GM18951 (cell line): Measurements from ENCODE around the gene PKD1L1.
"Not testable (repeated sequence)": the region's sequence is repeated elsewhere in the genome, so short reads cannot be mapped to it uniquely, and the experiment has no call there.

Source experiments
- POLR2A ChIP-seq: IDR thresholded peaks from 4 replicates; pipeline ENCODE4 v1.6.1; 2011; ENCODE audit warnings: mild to moderate bottlenecking; ENCODE audit not compliant: insufficient read length, insufficient read depth; ENCODE audit errors: extremely low read depth
- in situ Hi-C: fragments of 300-500 bp; cut with MboI; formaldehyde crosslinking; loops from one replicate; pipeline ENCODE4 v1.12.0; 2022; ENCODE audit warnings: low sequenced_read_pairs, mixed read lengths, inconsistent platforms; ENCODE audit not compliant: unreplicated experiment

The PKD1L1 gene

DNA sequence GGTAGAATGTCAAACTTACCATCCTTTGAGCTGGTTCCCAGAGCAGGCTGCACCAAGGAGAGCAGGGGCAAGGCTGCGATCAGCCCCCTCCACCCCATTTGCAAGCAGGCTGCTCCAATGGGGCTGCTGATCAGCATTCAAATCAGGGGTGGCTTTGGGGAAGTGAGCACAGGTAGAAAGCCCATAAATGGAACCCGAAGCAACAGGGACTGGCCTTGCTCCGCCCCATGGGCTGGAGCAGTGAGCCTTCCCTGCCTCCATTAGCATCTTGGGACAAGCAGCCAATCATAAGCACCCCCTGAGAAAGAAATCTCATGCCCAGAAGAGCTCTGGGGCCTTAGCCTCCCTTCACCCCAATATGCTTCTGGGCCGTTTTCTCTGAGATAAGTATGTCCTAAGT lies 4.0 kb upstream of the PKD1L1 start:
- in situ Hi-C loops: no loop called here
- TF ChIP-seq POLR2A: no peak

DNA sequence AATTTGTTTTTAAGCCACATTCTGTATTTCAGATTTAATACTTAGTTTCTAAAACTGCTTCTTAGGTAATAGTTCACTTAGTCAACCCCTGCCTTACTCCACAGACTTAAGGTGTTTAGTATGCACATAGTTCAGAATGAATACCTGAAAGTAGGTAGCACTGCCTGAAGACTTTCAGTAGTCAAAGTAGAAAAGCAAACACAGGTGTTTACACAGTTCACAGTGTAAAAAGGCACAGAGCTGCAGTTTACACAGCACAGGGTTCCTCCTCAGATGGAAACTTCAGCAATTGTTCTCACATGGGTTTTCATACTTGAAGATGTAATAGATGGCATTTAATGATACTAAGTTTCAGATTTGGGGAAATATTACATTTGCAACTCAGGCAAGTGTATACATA lies 3.1 kb upstream of the PKD1L1 start:
- in situ Hi-C loops: no loop called here
- no peak for TF ChIP-seq POLR2A

DNA sequence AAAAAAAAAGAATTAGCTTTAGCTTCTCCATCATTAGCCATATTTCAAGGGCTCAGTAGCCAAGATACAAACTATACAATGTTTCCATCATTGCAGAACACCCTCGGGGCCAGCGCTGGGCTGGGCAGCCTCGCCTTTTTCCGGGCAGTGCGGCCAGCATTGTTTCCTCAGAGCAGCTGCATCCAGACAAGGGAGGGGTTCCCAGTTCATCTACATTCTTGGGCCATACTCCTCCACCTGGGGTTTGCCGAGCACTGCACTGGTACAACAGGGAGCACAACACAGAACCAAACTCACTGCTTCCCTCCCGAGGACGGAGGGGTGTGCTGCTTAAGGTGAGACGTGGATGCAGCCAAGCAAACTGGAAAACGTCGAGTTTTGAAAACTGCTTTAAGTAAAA lies 2.4 kb upstream of the PKD1L1 start:
- TF ChIP-seq POLR2A: no peak
- in situ Hi-C loops: no loop called here

DNA sequence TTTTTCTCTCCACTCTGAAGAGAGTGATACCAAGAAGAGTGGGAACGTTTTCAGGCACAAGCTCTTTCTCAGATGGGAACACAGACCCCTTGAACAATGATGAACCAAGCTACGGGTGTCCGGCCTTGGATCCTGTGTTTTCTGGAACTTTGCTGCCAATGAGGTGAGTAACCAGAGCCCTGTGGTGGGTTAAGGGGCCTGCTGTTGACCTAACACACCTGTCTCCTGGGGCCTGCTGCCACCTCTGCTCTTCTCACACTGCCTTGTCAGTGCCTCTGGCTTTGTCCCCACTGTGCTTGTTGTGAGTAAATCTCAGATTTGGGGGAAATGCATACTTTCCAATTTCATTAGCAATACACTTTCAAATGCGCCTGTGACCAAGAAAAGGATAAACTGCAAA lies 1.4 kb upstream of the PKD1L1 start:
- TF ChIP-seq POLR2A: no peak
- in situ Hi-C loops: no loop called here

DNA sequence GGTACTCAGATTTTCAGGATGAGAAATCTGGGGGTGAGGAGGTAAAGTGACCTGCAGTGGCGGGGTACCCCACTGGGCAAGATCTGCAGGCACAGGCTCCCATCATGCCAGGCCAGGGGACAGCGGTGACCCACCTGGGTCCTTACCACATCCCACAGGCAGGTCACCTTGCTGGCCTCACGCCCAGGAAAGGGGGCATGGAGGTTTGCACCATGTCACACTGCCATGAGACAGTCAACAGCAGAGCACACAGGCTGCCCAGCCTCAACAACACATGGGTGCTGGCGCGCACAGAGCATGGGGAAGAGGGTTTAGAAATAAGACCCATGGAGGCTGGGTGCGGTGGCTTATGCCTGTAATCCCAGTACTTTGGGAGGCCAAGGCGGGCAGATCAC lies 914 bp downstream of the PKD1L1 start:
- in situ Hi-C loops: no loop called here
- no peak for TF ChIP-seq POLR2A

DNA sequence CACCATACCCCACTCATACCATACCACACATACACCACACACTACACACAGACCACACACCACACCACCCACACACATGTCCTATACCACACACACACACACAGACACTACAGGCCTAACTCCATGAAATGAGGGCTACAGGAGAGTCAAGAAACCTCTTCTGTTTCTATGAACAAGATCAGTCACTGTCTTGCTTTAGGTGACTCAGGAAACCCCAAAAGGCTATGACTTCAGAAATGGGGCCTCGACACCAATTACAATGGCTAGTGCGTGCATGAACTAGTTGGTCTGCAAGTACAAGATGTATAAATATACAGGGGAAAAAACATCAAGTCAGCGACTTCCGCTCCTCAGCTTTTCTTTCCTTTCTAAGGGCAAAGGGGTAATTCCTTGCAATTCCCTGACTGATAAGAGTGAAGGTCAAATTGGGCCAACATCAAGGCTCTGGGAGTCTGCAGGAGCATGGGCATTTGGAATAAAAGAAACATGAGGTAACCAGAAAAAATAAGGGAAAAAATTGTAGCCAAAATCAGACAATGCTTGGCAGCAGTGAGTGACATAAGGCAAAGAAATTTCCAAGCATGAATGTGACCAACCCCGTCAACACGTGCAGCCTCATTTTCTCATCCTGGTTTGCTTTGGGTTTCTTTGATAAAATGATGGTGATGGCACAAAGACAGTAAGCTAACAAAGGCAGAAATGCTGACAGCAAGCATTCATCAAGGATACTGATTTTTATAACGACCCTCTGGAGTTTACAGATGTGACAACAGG lies 1.5 kb downstream of the PKD1L1 start:
- in situ Hi-C loops: no loop called here
- no peak for TF ChIP-seq POLR2A

DNA sequence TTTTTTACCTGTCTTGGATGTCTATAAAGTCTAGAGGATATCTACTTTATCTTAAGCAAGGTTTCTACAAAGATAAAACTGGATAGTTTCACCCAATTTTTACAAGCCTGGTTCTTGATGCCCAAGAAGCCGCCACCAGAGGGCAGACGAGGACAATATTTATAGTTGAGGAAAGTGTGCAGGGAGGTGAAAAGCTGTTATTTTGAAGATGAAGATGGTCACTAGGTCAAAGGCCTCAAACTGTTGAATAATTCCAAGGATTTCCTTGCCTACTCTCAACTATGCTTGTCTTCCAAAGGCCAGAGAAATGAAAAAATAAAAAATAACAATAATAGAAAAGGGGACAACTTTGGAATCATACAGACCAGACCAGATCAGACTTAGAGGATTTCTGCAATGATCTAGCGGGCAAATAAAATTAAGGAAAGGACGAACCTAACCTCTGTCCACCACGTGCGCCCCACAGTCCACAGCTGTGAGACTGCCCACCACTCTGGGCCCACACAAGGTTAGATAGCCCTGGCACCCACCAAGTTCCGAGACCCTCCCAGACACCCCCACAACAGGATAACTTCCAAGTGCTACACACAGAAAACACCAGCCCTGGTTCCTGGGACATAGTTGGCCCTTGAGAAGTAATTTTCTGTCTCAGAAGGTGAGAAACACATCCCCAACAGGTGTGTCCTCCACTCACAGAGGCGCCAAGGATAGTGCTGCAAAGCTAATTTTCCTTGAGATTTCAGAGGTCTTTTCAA lies 2.8 kb downstream of the PKD1L1 start:
- no peak for TF ChIP-seq POLR2A
- in situ Hi-C loops: no loop called here

DNA sequence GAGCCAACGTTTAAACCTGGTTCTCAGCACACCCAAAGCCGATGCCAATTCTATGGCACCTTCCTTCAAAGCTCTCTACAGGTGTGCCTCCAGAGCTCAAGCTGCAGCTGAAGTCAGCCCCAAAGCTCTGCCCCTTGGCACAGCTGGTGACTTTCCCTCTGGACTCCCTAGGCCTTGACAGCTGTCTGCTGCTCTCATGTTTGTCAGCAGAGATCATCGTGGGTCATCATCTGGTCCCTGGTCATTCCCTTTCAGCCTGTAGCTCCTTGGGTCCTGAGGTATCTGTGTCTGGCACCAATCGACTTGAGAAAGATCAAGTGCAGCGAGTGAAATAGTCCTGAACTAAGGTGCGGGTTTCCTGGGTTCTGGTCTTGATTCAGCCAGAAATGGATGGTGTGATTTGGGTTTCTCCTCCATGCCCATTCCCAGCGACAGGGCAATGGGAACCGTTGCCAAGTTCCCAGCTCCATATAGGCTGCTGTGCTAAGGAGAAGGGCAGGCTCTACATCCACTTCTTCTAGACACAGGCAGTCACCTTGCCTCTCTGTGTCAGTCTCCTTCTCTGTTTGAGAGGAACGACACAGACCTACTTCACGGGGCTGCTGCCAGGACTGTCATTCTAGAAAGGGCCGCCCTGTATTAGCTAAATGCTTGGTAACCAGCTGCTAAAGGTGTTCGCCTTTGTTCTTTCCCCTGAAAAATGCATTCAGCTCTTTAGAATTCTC lies 3.6 kb downstream of the PKD1L1 start:
- TF ChIP-seq POLR2A: no peak
- in situ Hi-C loops: no loop called here

DNA sequence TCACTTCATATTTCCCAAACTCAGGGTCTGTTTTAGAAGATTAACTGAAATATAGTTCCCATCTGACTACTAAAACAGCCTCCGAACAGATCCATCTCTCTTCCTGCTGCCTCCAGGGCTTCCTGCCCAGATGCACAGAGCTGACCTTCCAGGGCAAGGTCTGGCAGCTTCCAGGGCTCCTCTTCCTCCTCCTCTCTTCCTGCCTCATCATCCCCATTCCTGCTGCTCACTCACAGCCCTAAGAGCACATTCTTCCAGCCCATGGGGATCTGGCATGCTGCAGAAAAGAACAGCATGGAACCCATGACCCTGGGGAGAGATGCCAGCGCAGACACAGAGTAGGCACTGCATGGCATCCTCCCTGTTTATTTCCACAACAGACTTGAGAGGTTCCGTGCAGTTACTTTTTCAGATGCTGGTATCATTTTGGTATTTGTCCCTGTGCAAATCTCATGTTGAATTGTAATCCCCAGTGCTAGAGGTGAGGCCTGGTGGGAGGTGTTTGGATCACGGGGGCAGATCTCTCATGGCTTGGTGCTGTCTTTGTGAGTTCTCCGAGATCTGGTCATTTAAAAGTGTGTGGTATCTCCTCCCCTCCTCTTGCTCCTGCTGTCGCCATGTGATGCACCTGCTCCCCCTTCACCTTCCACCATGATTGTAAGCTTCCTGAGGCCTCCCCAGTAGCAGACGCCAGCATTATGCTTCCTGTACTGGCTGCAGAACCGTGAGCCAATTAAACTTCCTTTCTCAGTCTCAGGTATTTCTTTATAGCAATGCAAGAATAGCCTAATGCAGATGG lies 4.4 kb downstream of the PKD1L1 start:
- in situ Hi-C loops: no loop called here
- no peak for TF ChIP-seq POLR2A

DNA sequence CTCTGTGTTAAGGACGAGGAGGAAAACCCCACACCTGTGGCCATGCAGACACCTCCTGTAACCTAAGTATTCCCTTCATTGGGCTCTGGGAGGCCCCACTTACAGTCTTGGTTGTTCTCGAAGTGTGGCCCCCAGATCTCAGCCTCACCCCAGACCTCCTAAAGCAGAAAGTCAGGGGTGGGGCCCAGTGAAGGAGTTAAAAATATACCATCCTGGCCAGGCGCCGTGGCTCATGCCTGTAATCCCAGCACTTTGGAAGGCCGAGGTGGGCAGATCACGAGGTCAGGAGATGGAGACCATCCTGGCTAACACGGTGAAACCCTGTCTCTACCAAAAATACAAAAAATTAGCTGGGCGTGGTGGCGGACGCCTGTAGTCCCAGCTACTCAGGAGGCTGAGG lies 5.6 kb downstream of the PKD1L1 start:
- in situ Hi-C loops: not testable (repeated sequence)

DNA sequence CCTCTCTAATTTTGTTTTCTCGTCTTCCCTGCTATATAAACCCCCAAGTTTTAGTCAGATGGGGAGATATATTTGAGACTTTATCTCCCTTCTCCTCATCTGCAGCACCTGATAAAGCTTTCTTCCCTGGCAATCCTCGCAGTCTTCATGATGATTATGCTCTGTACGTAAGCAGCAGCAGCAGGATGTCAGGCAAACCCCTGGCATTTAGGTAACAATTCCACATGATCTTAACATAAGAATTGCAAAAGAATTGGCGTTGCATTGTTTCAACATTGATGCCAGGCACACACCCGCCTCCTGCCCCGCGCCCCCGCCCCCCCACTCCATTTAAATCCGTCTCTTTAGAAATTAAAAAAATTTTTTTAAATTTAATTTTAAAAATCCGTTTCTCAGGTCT lies 6.1 kb downstream of the PKD1L1 start:
- in situ Hi-C loops: no loop called here
- TF ChIP-seq POLR2A: no peak

DNA sequence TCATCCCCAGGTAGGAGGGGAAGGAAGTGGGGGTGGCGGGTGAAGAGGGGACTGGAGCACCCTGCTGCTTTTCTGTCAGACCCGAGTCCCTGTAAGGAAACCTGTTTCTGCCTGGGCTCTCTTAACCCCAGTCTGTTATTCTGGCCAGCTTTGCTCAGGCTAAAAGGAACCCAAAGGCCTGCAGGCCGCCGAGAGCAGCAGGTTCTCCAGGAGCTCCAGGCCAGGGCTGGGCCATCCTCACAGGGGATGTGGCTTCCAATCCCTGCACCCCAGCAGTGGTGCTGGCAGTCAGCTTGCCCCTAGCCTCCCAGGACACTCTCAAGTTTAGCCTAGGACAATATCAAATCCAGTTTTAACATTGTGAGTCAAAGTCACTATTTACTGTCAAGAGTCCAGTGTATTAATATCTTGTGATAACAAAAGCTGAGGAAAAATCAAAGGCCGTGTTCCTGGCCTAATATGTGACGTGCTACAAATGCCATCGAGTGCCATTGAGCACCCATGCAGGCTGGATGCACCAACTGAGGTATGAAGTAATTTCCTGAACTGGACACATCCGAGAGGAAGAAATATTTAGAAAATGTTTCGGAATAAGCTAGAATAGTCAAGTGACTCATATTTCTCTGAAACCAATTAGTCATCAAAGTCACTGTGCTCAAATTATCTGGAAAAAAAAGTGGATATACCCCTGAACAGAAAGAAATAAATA lies 7.0 kb downstream of the PKD1L1 start:
- in situ Hi-C loops: no loop called here
- no peak for TF ChIP-seq POLR2A
